Measurements from ENCODE around the gene NCAM2.

- TF ChIP-seq CTCF (IDR thresholded peaks at IDR 0.05) (no peak), POLR2A (IDR thresholded peaks at IDR 0.05) (no peak)
These were observed 177.7 kb downstream of the NCAM2 start for GRCh38 chr21:21175798-21176334.
